ENCODE measurements around the gene PRSS21. TPM values are rescaled to one million over a fixed set of nuclear protein-coding genes. Genes with fewer than 3 reads are reported as not detected.

The PRSS21 gene
- total RNA-seq, 3 donors from 2014 or later: 0.51 to 4.1 (median 0.58) TPM

DNA sequence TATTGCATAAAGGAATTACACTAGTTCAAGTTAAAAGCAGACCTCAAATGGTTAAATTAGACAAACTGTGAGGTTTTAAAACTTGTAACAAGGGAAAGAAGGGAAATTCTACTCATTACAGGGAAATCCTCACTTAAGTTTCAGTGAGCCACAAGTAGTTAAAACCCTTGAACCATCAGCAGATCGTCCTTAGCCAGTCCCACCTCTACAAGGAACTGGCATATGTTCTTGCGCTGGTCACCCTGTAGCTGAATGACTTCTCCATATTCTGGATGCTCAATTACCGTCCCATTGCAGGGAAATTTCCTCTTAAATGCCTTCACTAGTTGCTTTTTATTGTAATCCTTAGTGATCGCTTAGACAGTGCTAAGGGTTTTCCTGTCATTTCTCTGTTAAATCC lies 5.5 kb downstream of the PRSS21 start:
- TF ChIP-seq, protein P1, sequence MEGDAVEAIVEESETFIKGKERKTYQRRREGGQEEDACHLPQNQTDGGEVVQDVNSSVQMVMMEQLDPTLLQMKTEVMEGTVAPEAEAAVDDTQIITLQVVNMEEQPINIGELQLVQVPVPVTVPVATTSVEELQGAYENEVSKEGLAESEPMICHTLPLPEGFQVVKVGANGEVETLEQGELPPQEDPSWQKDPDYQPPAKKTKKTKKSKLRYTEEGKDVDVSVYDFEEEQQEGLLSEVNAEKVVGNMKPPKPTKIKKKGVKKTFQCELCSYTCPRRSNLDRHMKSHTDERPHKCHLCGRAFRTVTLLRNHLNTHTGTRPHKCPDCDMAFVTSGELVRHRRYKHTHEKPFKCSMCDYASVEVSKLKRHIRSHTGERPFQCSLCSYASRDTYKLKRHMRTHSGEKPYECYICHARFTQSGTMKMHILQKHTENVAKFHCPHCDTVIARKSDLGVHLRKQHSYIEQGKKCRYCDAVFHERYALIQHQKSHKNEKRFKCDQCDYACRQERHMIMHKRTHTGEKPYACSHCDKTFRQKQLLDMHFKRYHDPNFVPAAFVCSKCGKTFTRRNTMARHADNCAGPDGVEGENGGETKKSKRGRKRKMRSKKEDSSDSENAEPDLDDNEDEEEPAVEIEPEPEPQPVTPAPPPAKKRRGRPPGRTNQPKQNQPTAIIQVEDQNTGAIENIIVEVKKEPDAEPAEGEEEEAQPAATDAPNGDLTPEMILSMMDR (IDR thresholded peaks at IDR 0.05): no peak
- intact Hi-C loops (cut with DNase I, micrococcal nuclease): no loop called here
- Histone ChIP-seq H3K36me3 (ENCODE audit: low read depth) (no peaks in the 10 kb centered on the region), H3K9me3 (no peaks in the 10 kb centered on the region), H3K4me3 (no peak overlapping the region), H3K4me1 (ENCODE audit: low read depth) (no peaks in the 10 kb centered on the region)
- no peak for ATAC-seq
- DNase-seq: no peak

DNA sequence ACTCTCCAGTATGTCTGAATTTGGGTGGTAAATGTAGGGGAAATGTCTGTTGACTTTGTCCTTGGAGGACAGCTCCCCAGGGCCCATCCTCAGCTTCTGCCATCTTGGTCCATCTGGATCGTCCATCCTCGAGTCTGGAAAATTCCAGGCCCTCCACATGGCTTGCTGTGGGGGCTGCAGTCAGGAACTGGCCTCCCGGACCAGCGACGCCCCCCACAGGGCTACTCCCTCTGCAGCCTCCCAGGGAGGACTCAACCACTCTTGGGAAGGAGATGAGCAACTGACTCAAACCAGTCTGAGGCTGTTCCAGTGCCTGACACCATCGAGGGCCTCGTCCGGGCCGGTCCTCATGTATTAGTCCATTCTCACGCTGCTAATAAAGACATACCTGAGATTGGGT lies 7.6 kb downstream of the PRSS21 start:
- DNase-seq: peak in 1 of 3 donors; percentile 8
- TF ChIP-seq, protein P1 (IDR thresholded peaks at IDR 0.05): no peak
- Histone ChIP-seq H3K4me3 (no peak overlapping the region), H3K9me3 (no peaks in the 10 kb centered on the region), H3K4me1 (ENCODE audit: low read depth) (peaks cover 5% of the 10 kb centered on the region), H3K36me3 (ENCODE audit: low read depth) (no peaks in the 10 kb centered on the region)
- intact Hi-C loops (cut with DNase I, micrococcal nuclease): no loop called here
- no peak for ATAC-seq

DNA sequence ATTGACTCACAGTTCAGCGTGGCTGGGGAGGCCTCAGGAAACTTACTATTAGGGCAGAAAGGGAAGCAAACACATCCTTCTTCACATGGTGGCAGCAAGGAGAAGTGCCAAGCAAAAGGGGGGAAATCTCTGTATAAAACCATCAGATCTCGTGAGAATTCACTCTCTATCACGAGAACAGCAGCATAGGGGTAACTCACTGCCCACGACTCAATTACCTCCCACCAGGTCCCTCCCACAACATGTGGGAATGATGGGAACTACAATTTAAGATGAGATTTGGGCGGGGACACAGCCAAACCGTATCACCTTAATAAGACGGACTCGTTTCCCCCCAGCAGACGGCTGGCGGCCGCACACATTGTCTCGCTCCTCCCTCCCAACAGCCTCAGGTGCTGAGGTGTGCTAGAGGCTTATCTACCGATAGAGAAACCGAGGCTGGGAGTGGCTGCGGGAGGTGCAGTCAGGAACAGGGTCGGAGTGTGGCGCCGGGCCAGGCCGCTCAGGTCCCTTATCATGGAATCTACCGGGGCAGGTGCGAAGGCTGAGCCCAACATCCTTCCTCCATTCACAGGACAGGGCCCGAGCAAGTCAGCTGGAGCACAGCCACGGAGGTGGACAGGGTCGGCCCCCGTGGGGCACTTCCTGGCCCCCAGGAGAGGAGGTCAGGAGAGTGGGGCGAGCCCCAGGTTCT lies 8.2 kb downstream of the PRSS21 start:
- intact Hi-C loops (cut with DNase I, micrococcal nuclease): no loop called here
- peaks cover 11% of the 10 kb centered on the region for H3K4me1 ChIP-seq (ENCODE audit: low read depth)
- DNase-seq (peak in 1 of 3 donors; percentile 17), ATAC-seq (no peak)
- no peaks in the 10 kb centered on the region for H3K36me3 ChIP-seq (ENCODE audit: low read depth)
- no peaks in the 10 kb centered on the region for H3K9me3 ChIP-seq
- TF ChIP-seq, protein P1 (IDR thresholded peaks at IDR 0.05): no peak
- no peak overlapping the region for H3K4me3 ChIP-seq

DNA sequence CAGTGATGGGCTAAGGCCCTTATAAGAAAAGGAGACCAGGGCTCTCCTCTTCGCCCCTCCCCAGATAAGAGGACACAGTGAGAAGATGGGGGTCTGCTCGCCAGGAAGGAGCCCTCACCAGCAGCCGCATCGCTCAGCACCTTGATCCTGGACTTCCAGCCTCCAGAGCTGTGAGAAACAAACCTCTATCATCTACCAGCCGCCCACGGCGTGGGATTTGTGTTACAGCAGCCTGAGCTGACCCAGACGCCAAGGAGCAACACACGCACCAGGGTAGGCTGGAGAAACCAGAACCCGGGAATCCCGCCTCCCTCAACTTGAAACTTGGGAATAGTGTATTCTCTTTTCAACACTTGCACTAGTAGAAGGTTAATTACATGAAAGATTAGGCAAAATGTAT lies 8.9 kb downstream of the PRSS21 start:
- ATAC-seq: no peak
- no peaks in the 10 kb centered on the region for H3K36me3 ChIP-seq (ENCODE audit: low read depth)
- peak in 1 of 3 donors; percentile 18 for DNase-seq
- TF ChIP-seq, protein P1 (IDR thresholded peaks at IDR 0.05): no peak
- H3K4me1 ChIP-seq (ENCODE audit: low read depth): peaks cover 13% of the 10 kb centered on the region
- H3K9me3 ChIP-seq: no peaks in the 10 kb centered on the region
- no peak overlapping the region for H3K4me3 ChIP-seq
- intact Hi-C loops (cut with DNase I, micrococcal nuclease): no loop called here

DNA sequence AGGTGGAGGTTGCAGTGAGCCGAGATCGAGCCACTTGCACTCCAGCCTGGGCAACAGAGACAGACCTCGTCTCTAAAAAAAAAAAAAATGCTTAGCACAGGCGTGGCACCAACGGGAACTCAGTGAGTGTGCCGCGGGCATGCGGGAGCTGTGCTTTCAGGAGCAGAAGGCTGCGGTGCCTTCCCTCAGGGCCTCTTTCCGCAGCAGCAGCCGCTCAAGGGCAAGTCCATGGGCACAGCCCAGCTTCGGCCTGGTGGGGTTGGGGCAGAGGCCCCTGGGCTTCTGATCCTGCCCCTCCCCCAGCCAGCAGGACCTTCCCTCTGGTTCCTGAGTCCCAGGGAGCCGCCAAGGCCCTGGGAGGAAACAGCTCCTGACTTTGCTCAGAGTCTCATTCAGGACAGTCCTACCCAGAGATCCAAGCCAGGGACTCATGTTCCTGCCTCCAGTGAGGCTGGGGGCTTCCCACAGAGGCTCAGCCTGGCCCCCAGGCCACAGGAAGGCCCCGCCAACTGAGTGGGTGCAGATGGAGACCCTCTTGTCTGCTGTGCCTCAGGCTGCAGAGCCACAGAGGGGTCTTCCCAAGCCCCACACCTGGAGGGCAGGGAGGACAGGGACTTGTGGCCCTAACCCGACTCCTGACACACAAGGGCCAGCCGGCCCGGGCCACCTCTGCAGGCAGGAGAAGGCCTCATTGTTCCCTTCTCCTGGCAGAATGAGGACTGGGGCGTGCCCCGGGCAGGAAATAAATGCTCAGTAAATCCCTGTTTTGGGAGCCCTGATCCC lies 9.7 kb downstream of the PRSS21 start:
- DNase-seq: peak in 1 of 3 donors; percentile 27
- intact Hi-C loops (cut with DNase I, micrococcal nuclease): no loop called here

More for the DNA sequence above, 9.7 kb downstream of the PRSS21 start:
- peaks cover 13% of the 10 kb centered on the region for H3K4me1 ChIP-seq (ENCODE audit: low read depth)
- ATAC-seq: no peak
- H3K36me3 ChIP-seq (ENCODE audit: low read depth): no peaks in the 10 kb centered on the region
- H3K9me3 ChIP-seq: no peaks in the 10 kb centered on the region
- no peak overlapping the region for H3K4me3 ChIP-seq
- TF ChIP-seq, protein P1 (IDR thresholded peaks at IDR 0.05): no peak

Measured in mucosa of descending colon (tissue), 3 donors.